K562 (cell line): ENCODE data around the gene NKX2-1. TPM values are rescaled to one million over a fixed set of nuclear protein-coding genes. Genes with fewer than 3 reads are reported as not detected.
A peak's percentile ranks its signal among the peaks of the same experiment; 100 is the strongest.

ENCODE experiments used
- ATAC-seq: fragments of 200-7000 bp; cut with Tn5 transposase; 3 replicates; pipeline ENCODE4 v1.9.1; 2020; ENCODE audit warnings: moderate library complexity
- BruUV-seq: library from RNA; stranded (reverse); fragments of 400-500 nt; replicated peaks from 2 replicates; lab custom pipeline; 2021; lab: Mats Ljungman, UMichigan
- CTCF ChIA-PET: fragments of 300-600 bp; formaldehyde crosslinking; extraction: SDS; loops from one replicate; lab custom pipeline; 2021; ENCODE audit warnings: low intra/inter-chr PET ratio; lab: Yijun Ruan, JAX
- POLR2A ChIA-PET: fragments of 300-600, 350-650 bp; sonication (Branson Sonifier 250); formaldehyde crosslinking; extraction: SDS; loops from one replicate; lab custom pipeline; 2021; ENCODE audit warnings: antibody characterized with exemption, inconsistent platforms; lab: Yijun Ruan, JAX
- DNase-seq, 4 experiments: peaks; one replicate each; pipeline versions ENCODE4 v3.0.0 to v3.0.0-alpha.2; 2011 to 2018; ENCODE audit warnings: low spot score in 3 of 4, mixed read lengths in 3 of 4; ENCODE audit errors: extremely low read depth in 1 of 4
- FAIRE-seq: peaks from 2 replicates; lab custom pipeline; 2011; peaks lifted over from hg19 to GRCh38; lab: Jason Lieb, UNC
- H2AFZ ChIP-seq: 2 replicates; pipeline ENCODE4 v1.6.0; 2011; ENCODE audit warnings: low read depth, low read length, control low read depth, inconsistent platforms
- H3K27ac ChIP-seq: fragments of 200-600 bp; 3 replicates; pipeline ENCODE4 v1.8.0; 2011; ENCODE audit warnings: low read depth, mild to moderate bottlenecking, control low read depth, inconsistent platforms, low read length, moderate library complexity, mixed read lengths; ENCODE audit errors: extremely low read depth
- H3K27me3 ChIP-seq, 2 experiments: fragments of 300-600 bp in 1 of 2; 2 replicates in 1 of 2; 3 replicates in 1 of 2; pipeline versions ENCODE4 v1.6.0 to v1.8.0; 2011; ENCODE audit warnings: inconsistent platforms in 2 of 2, low read length in 2 of 2, mild to moderate bottlenecking in 1 of 2, mixed read lengths in 1 of 2, moderate library complexity in 1 of 2; ENCODE audit not compliant: control insufficient read depth in 2 of 2, insufficient read depth in 2 of 2
- H3K36me3 ChIP-seq: fragments of 300-600 bp; 3 replicates; pipeline ENCODE4 v1.8.0; 2011; ENCODE audit warnings: mild to moderate bottlenecking, low read length, inconsistent platforms; ENCODE audit not compliant: control insufficient read depth, insufficient read depth
- H3K4me1 ChIP-seq, 2 experiments: fragments of 200-600 bp in 1 of 2; replicated peaks in 1 of 2; 2 replicates in 1 of 2; 3 replicates in 1 of 2; pipeline versions ENCODE4 v1.5.1 to v1.8.0; 2011; ENCODE audit warnings: inconsistent platforms in 2 of 2, low read length in 2 of 2, mild to moderate bottlenecking in 1 of 2, mixed read lengths in 1 of 2, moderate library complexity in 1 of 2; ENCODE audit not compliant: control insufficient read depth in 2 of 2, insufficient read depth in 2 of 2
- H3K4me2 ChIP-seq: 2 replicates; pipeline ENCODE4 v1.6.1; 2011; ENCODE audit warnings: low read length, control low read depth, inconsistent platforms, mixed read lengths; ENCODE audit not compliant: insufficient read depth
- H3K4me3 ChIP-seq: fragments of 200-600 bp; sonication (generic), shearing (Covaris generic); 2 replicates; pipeline ENCODE4 v1.5.1; 2016; ENCODE audit warnings: control low read depth, inconsistent platforms
- H3K79me2 ChIP-seq: fragments of 200-600 bp; 3 replicates; pipeline ENCODE4 v1.8.0; 2011; ENCODE audit warnings: low read length, inconsistent platforms; ENCODE audit not compliant: control insufficient read depth, insufficient read depth
- H3K9ac ChIP-seq, 2 experiments: 2 replicates each; pipeline versions ENCODE4 v1.6.0 to v1.6.1; 2011; ENCODE audit warnings: low read depth in 2 of 2, low read length in 2 of 2, control low read depth in 1 of 2, inconsistent platforms in 1 of 2, mild to moderate bottlenecking in 1 of 2, mixed read lengths in 1 of 2; ENCODE audit not compliant: insufficient read depth in 1 of 2
- H3K9me1 ChIP-seq: one replicate; pipeline ENCODE4 v1.6.0; 2011; ENCODE audit warnings: inconsistent platforms, mild to moderate bottlenecking, low read length, moderate library complexity; ENCODE audit not compliant: control insufficient read depth, insufficient read depth
- H3K9me3 ChIP-seq: replicated peaks from 2 replicates; pipeline ENCODE4 v1.5.1; 2011; ENCODE audit warnings: low read depth, low read length, inconsistent platforms; ENCODE audit not compliant: control insufficient read depth, insufficient read depth
- H4K20me1 ChIP-seq: replicated peaks from 2 replicates; pipeline ENCODE4 v1.6.1; 2011; ENCODE audit warnings: low read length, inconsistent platforms, mixed read lengths; ENCODE audit not compliant: control insufficient read depth, insufficient read depth
- CBX8 ChIP-seq: fragments of 200-600 bp; sonication (generic); IDR thresholded peaks from 2 replicates; pipeline ENCODE4 v1.6.1; 2012; ENCODE audit warnings: borderline replicate concordance, mixed run types, low read depth, mild to moderate bottlenecking, moderate library complexity, mixed read lengths, low read length, control low read depth, inconsistent platforms; ENCODE audit not compliant: poor library complexity, severe bottlenecking; ENCODE audit errors: extremely low read depth
- HBP1 ChIP-seq: fragments of 450-650 bp; formaldehyde crosslinking; IDR thresholded peaks from 2 replicates; pipeline ENCODE4 v1.4.0; 2022; ENCODE audit warnings: missing genetic modification characterization
- U2AF1 ChIP-seq: fragments of 200-400 bp; formaldehyde crosslinking; optimal IDR thresholded peaks from 2 replicates; pipeline ENCODE3; 2017; ENCODE audit warnings: mild to moderate bottlenecking, low read depth, low read length, moderate library complexity
- ZFP36 ChIP-seq: fragments of 150-350 bp; IDR thresholded peaks from 2 replicates; pipeline ENCODE4 v1.6.1; 2018; ENCODE audit warnings: low read length, low read depth; ENCODE audit not compliant: partially characterized antibody
- WGBS: fragments of 100-300 bp; shearing (Covaris generic); methylation state at CpG from one replicate; pipeline ENCODE4 v1.1.6; 2016; ENCODE audit warnings: low coverage, mixed read lengths; ENCODE audit not compliant: insufficient coverage; ENCODE audit errors: missing lambda C conversion rate; 5-methylcytosine and 5-hydroxymethylcytosine counted together
- in situ Hi-C: fragments of 300-500 bp; cut with MboI; formaldehyde crosslinking; loops from 4 replicates; pipeline ENCODE4 v1.15.0; 2018; ENCODE audit warnings: inconsistent platforms, mixed read lengths
- intact Hi-C: fragments of 100-400 bp; cut with micrococcal nuclease; formaldehyde crosslinking; loops from 2 replicates; pipeline ENCODE4 v1.14.2; 2022
- polyA plus RNA-seq, 8 experiments: library from polyadenylated mRNA; depleted of rRNA in 4 of 8; stranded (reverse) in 5 of 8; unstranded in 3 of 8; fragments of >200 nt; fragmentation: Nextera tagmentation in 2 of 8; fragmentation: Illumina TruSeq in 1 of 8; extraction: Ambion mirVana in 2 of 8; extraction: Trizol in 1 of 8; gene quantifications; 2 replicates each; pipeline versions ENCODE4 v1.2.1 to v1.2.3, GENCODE V29; 2011 to 2014; ENCODE audit warnings: inconsistent platforms in 1 of 8, missing spikeins in 1 of 8
- total RNA-seq, 7 experiments: library from RNA; depleted of rRNA in 6 of 7; stranded (reverse); fragments of >200 nt in 6 of 7; fragmentation: Illumina TruSeq in 2 of 7; extraction: Trizol in 2 of 7; gene quantifications; 2 replicates each; pipeline versions ENCODE4 v1.2.1 to v1.2.3, GENCODE V29; 2011 to 2021; ENCODE audit warnings: low replicate concordance in 1 of 7

The NKX2-1 gene
- total and polyA plus RNA-seq, 9 of the 15 experiments (the other 6 are each of a cell fraction or from before 2014, with no cell fraction given): 0.11 TPM; not detected in 8

DNA sequence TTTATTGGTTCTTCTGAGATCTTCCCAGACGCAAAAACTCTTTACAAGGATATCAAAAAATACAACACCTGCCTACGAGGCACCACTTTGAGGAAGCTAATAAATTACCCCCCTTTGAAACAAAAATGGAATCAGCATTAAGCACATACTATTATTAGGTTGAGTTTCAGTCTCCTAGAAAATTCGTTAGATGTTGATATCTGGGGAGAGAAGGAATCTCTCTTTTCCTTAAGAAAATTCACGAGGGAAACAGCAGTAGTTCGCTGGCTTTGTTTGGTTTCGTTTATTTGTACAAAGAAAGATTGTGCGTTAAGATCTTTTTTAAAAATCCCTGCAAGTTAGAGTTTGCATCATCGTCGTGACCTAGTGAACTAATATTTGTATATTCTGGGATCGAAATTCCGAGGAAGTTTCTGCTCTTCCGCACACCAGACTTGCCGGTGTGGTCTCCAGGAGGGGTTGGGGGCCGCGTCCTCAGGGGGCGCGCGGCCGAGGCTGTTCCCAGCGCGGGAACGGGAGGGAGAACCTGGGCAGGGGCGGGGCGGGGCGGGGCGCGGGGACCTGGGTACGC lies 12.1 kb downstream of the NKX2-1 start:
- Histone ChIP-seq H3K4me1 (no peaks in the 10 kb centered on the region; a peak in 2 of 5 replicates), H4K20me1 (no peaks in the 10 kb centered on the region), H3K9ac (no peak overlapping the region), H3K9me1 (no peaks in the 10 kb centered on the region), H3K36me3 (no peaks in the 10 kb centered on the region), H2AFZ (no peak overlapping the region), H3K4me3 (no peak overlapping the region), H3K27me3 (peaks cover 36 to 64% of the 10 kb centered on the region in 2 experiments), H3K79me2 (no peaks in the 10 kb centered on the region), H3K9me3 (no peaks in the 10 kb centered on the region), H3K4me2 (no peak overlapping the region), H3K27ac (no peak overlapping the region)
- in situ Hi-C loops: no loop called here
- intact Hi-C loops: no loop called here
- ChIA-PET POLR2A (no interaction called here), CTCF (no interaction called here)
- FAIRE-seq (no peak), DNase-seq (no peak), ATAC-seq (no peak)
- TF ChIP-seq HBP1: no peak
- no peak for TF ChIP-seq U2AF1
- TF ChIP-seq CBX8: peak; percentile 80
- TF ChIP-seq ZFP36: peak; percentile 23
- no TSS peak for BruUV-seq
- WGBS: under 1% methylated on average over 15 of the region's 28 CpGs
